Endothelial cell of umbilical vein (primary cell): ENCODE measurements around the gene SEPTIN5. TPM values are rescaled to one million over a fixed set of nuclear protein-coding genes. Genes with fewer than 3 reads are reported as not detected.

Experiments
- BruUV-seq: library from RNA; stranded (reverse); fragments of 400-500 nt; replicated peaks from 2 replicates; lab custom pipeline; 2021; lab: Mats Ljungman, UMichigan
- CTCF ChIA-PET: fragments of 300-600, 350-600 bp; sonication (Branson Sonifier 250); formaldehyde crosslinking; loops from one replicate; lab custom pipeline; 2021; ENCODE audit warnings: antibody characterized with exemption, inconsistent platforms; lab: Charles Lee
- POLR2A ChIA-PET: fragments of 300-600, 350-600 bp; sonication (Branson Sonifier 250); formaldehyde crosslinking; loops from one replicate; lab custom pipeline; 2021; ENCODE audit warnings: antibody characterized with exemption, inconsistent platforms; lab: Charles Lee
- DNase-seq: peaks from one replicate; pipeline ENCODE4 v3.0.0-alpha.2; 2011; ENCODE audit warnings: low read depth, low spot score
- FAIRE-seq: peaks from 2 replicates; lab custom pipeline; 2011; peaks lifted over from hg19 to GRCh38; lab: Jason Lieb, UNC
- H2AFZ ChIP-seq: 2 replicates; pipeline ENCODE4 v1.6.0; 2012; ENCODE audit warnings: low read depth, low read length, control low read depth, inconsistent platforms
- H3K27ac ChIP-seq: 2 replicates; pipeline ENCODE4 v1.5.1; 2011; ENCODE audit warnings: low read depth, mild to moderate bottlenecking, control low read depth, low read length, moderate library complexity; ENCODE audit not compliant: insufficient read depth
- H3K27me3 ChIP-seq, 2 experiments: 2 replicates each; pipeline versions ENCODE4 v1.6.0 to v1.6.1; 2011; ENCODE audit warnings: low read length in 2 of 2, mixed read lengths in 1 of 2; ENCODE audit not compliant: control insufficient read depth in 2 of 2, insufficient read depth in 2 of 2
- H3K36me3 ChIP-seq, 2 experiments: 2 replicates in 1 of 2; 3 replicates in 1 of 2; pipeline ENCODE4 v1.5.1; 2011; ENCODE audit warnings: low read length in 2 of 2, mild to moderate bottlenecking in 1 of 2, moderate library complexity in 1 of 2; ENCODE audit not compliant: control insufficient read depth in 2 of 2, insufficient read depth in 2 of 2; ENCODE audit errors: extremely low read depth in 1 of 2
- H3K4me1 ChIP-seq: 3 replicates; pipeline ENCODE4 v1.5.1; 2011; ENCODE audit warnings: mild to moderate bottlenecking, low read length; ENCODE audit not compliant: control insufficient read depth, insufficient read depth; ENCODE audit errors: extremely low read depth
- H3K4me2 ChIP-seq: 2 replicates; pipeline ENCODE4 v1.6.1; 2011; ENCODE audit warnings: low read length, control low read depth, mixed read lengths; ENCODE audit not compliant: insufficient read depth
- H3K4me3 ChIP-seq, 3 experiments: fragments of 200-600 bp in 1 of 3; sonication (generic), shearing (Covaris generic) in 1 of 3; replicated peaks in 1 of 3; 2 replicates each; pipeline ENCODE4 v1.5.1; 2011 to 2016; ENCODE audit warnings: control low read depth in 3 of 3, low read length in 3 of 3, mild to moderate bottlenecking in 2 of 3, inconsistent platforms in 1 of 3, low read depth in 1 of 3, moderate library complexity in 1 of 3; ENCODE audit not compliant: insufficient read depth in 1 of 3
- H3K79me2 ChIP-seq: 2 replicates; pipeline ENCODE4 v1.6.0; 2012; ENCODE audit warnings: low read length, inconsistent platforms; ENCODE audit not compliant: control insufficient read depth, insufficient read depth
- H3K9ac ChIP-seq: replicated peaks from 2 replicates; pipeline ENCODE3; 2011; ENCODE audit warnings: low read length, control low read depth; ENCODE audit not compliant: insufficient read depth; ENCODE audit errors: extremely low read depth
- H3K9me1 ChIP-seq: replicated peaks from 3 replicates; pipeline ENCODE4 v1.6.0; 2011; ENCODE audit warnings: mild to moderate bottlenecking, low read length; ENCODE audit not compliant: control insufficient read depth, insufficient read depth; ENCODE audit errors: extremely low read depth
- H3K9me3 ChIP-seq: replicated peaks from 2 replicates; pipeline ENCODE4 v1.5.1; 2012; ENCODE audit warnings: low read length, inconsistent platforms; ENCODE audit not compliant: control insufficient read depth, insufficient read depth
- H4K20me1 ChIP-seq: replicated peaks from 2 replicates; pipeline ENCODE3; 2011; ENCODE audit warnings: mild to moderate bottlenecking, low read length; ENCODE audit not compliant: control insufficient read depth, insufficient read depth; ENCODE audit errors: extremely low read depth
- CTCF ChIP-seq, 2 donors: IDR thresholded peaks; 1 replicate in 1 of 2; 2 replicates in 1 of 2; pipeline ENCODE4 v1.5.1; 2011; ENCODE audit warnings: low read length in 2 of 2, mild to moderate bottlenecking in 2 of 2, moderate library complexity in 2 of 2, control low read depth in 1 of 2, inconsistent platforms in 1 of 2, low read depth in 1 of 2; ENCODE audit not compliant: insufficient read depth in 1 of 2; ENCODE audit errors: extremely low read depth in 1 of 2
- EZH2 ChIP-seq: IDR thresholded peaks from 2 replicates; pipeline ENCODE4 v1.6.1; 2012; ENCODE audit warnings: borderline replicate concordance, low read depth, mild to moderate bottlenecking, moderate library complexity, low read length, inconsistent platforms; ENCODE audit not compliant: severe bottlenecking
- FOS ChIP-seq: IDR thresholded peaks from 2 replicates; pipeline ENCODE4 v1.6.1; 2011; ENCODE audit warnings: mild to moderate bottlenecking, low read length, moderate library complexity, borderline replicate concordance; ENCODE audit not compliant: insufficient read depth
- GATA2 ChIP-seq: IDR thresholded peaks from 2 replicates; pipeline ENCODE4 v1.7.0; 2011; ENCODE audit warnings: low read depth, mild to moderate bottlenecking, moderate library complexity, mixed read lengths, low read length; ENCODE audit not compliant: insufficient read length, insufficient read depth
- JUN ChIP-seq: IDR thresholded peaks from 2 replicates; pipeline ENCODE4 v1.6.1; 2011; ENCODE audit warnings: borderline replicate concordance, low read depth; ENCODE audit not compliant: insufficient read length, insufficient read depth
- MAX ChIP-seq: IDR thresholded peaks from 2 replicates; pipeline ENCODE4 v1.6.1; 2011; ENCODE audit not compliant: insufficient read depth, insufficient read length
- MYC ChIP-seq: IDR thresholded peaks from one replicate; pipeline ENCODE4 v1.6.1; 2011; ENCODE audit warnings: mild to moderate bottlenecking, low read depth, low read length
- POLR2A ChIP-seq: IDR thresholded peaks from 2 replicates; pipeline ENCODE4 v1.6.1; 2012; ENCODE audit warnings: low read depth, mild to moderate bottlenecking, control low read depth, low read length
- POLR2AphosphoS5 ChIP-seq: IDR thresholded peaks from 2 replicates; pipeline ENCODE4 v1.6.1; 2012; ENCODE audit warnings: low read depth, mild to moderate bottlenecking, control low read depth, low read length, moderate library complexity; ENCODE audit not compliant: insufficient read depth
- dilution Hi-C: fragments of 300-500 bp; cut with MboI; formaldehyde crosslinking; loops from one replicate; pipeline ENCODE4 v1.15.0; 2019; ENCODE audit warnings: low sequenced_read_pairs; ENCODE audit not compliant: extremely low pct_ligation_motif_present
- intact Hi-C: fragments of 100-400 bp; cut with micrococcal nuclease; formaldehyde crosslinking; loops from one replicate; pipeline ENCODE4 v1.10.0; 2022
- polyA plus RNA-seq, 4 experiments: library from polyadenylated mRNA; depleted of rRNA in 3 of 4; stranded (reverse) in 3 of 4; unstranded in 1 of 4; fragments of >200 nt; gene quantifications; 2 replicates each; pipeline versions ENCODE4 v1.2.1 to v1.2.3, GENCODE V29; 2011 to 2012; ENCODE audit warnings: missing spikeins in 1 of 4
- total RNA-seq: library from RNA; stranded (reverse); gene quantifications from 2 replicates; pipeline ENCODE4 v1.2.3, GENCODE V29; 2021

SEPTIN5 gene
- total and polyA plus RNA-seq, 2 donors (not counting 3 experiments of a cell fraction or from before 2014, with no cell fraction given) = 31.1 to 35.8 TPM

- Histone ChIP-seq H3K4me2 (no peak overlapping the region), H3K4me3 (no peak overlapping the region), H2AFZ (no peak overlapping the region), H3K27ac (no peak overlapping the region), H3K9ac (no peak overlapping the region), H3K9me3 (no peaks in the 10 kb centered on the region), H3K79me2 (no peaks in the 10 kb centered on the region), H4K20me1 (no peaks in the 10 kb centered on the region), H3K36me3 (no peaks in the 10 kb centered on the region), H3K27me3 (no peaks in the 10 kb centered on the region), H3K9me1 (no peaks in the 10 kb centered on the region), H3K4me1 (peaks cover 6% of the 10 kb centered on the region)
- BruUV-seq = no TSS peak
- DNase-seq (no peak), FAIRE-seq (no peak)
- TF ChIP-seq POLR2A (no peak), EZH2 (no peak), CTCF (IDR thresholded peaks at IDR 0.05; ENCODE audit: extremely low read depth in 1 of 2, insufficient read depth in 1 of 2, low read depth in 1 of 2, low read length in 2 of 2) (no peak), JUN (no peak), POLR2AphosphoS5 (no peak), FOS (no peak), GATA2 (no peak), MYC (no peak), MAX (no peak)
- dilution Hi-C loops (no loop called here), intact Hi-C loops (no loop called here)
- CTCF ChIA-PET = no interaction called here
- POLR2A ChIA-PET = no interaction called here
Observed at GRCh38 chr22:19693581-19693980, 20.7 kb upstream of the SEPTIN5 start.
